Measurements from ENCODE around the gene CD59.
"Not testable (repeated sequence)": the region's sequence is repeated elsewhere in the genome, so short reads cannot be mapped to it uniquely, and the experiment has no call there.

The CD59 gene

DNA sequence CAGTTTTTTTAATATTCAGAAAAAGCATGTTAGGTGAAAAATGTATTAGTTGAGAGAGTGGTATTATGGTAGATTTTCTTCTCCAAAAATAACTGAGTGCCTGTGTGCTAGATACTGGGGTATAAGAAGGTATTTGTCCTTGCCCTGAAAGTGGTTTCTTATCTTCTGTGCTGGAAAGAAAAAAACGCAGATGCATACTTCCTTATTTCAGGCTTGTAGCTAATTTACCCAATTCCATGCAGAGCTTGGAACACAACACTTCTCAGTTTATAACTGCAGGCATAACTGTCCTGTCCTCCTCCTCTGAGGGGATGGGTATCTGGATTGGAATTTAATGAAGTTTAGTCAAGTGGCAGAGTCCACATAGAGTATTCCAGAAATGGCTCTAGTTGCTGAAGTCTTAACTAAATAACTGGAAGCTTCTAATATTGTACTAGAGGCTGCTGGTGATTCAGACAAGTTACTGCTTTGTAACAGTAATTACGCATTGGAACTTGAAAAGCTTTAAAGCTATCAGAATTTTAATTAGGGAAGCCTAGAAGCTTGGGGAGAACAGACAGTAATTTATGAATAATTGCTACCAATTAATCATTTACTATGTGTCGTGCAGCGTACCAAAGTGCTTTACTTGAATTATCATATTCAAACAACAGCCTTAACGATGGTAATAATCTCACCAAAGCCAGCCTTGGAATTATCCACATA, 22.9 kb downstream of the CD59 start:
- DNase-seq (ENCODE audit: low read depth in 2 of 2): no peak

DNA sequence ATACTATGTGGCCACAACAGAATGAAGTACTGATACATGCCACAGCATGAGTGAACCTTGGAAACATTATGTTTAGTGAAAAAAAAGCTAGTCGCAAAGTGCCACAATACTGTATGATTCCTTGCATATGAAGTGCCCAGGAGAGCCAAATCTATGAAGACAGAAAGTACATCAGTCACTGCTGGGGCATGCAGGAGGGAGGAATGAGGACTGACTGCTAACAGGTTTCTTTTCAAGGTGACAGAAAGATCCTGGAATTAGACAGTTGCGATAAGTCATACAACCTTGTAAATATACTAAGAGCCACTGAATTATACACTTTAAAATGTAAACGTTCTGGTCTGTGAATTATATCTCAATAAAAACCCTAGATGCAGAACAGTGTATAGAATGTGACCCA, 23.8 kb downstream of the CD59 start:
- no peak for DNase-seq (ENCODE audit: low read depth in 2 of 2)

DNA sequence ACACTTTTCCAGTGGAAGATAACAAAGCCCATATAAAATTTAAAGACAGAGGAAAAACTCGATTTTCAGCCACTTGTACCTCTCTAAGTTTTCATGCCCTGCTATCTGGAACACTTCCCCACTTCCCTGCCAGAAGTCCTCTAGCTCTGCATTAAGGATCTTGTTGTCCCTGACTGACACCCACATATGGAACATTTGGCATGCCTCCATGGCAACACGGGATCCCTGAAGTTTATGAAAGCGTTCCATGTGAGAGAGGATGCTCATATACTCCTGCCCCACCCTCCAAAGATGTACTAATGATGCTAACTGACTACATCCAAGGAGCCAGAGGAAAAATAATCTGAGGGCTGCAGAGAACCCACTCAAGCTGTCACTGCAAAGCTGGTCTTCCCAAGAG, 26.8 kb downstream of the CD59 start:
- DNase-seq (ENCODE audit: low read depth in 2 of 2): no peak

DNA sequence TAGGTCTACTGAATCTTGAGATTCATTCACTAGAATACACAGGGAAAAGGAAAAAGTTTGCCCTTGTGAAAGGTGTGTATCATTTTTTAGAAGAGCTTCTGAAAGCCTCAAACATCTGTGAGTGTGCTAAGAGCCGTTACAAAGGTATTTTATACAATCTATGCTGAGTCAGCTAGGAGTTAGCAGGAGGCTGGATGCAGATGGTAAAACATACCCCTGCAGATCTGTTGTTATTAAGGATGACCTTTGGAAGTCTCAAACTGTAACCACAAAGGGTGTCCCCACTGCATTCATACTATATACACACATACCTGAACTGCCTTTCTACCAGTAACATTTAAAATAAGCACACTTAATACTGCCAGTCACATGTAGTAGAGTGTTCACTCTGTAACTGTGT, 27.2 kb downstream of the CD59 start:
- DNase-seq (ENCODE audit: low read depth in 2 of 2): no peak

DNA sequence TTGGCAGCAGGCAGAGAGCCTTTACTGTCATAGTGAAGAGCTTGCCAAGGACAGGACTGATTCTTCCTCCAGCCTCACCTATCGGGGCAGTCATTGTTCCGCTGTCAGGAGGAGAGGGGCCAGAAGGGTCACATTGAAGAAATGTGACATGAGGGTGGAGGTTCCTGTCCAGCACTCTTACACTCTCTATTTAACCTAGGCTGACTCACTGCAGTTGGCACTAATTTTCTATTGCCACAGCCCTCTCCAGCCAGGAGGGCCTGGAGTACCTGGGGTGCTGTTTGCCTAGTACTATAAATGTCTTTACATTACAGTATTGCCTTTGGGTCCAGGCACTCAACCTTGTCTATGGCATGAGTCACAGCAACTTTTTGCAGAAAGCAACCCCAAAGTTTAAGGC, 28.4 kb downstream of the CD59 start:
- not testable (repeated sequence) for DNase-seq (ENCODE audit: low read depth in 2 of 2)

DNA sequence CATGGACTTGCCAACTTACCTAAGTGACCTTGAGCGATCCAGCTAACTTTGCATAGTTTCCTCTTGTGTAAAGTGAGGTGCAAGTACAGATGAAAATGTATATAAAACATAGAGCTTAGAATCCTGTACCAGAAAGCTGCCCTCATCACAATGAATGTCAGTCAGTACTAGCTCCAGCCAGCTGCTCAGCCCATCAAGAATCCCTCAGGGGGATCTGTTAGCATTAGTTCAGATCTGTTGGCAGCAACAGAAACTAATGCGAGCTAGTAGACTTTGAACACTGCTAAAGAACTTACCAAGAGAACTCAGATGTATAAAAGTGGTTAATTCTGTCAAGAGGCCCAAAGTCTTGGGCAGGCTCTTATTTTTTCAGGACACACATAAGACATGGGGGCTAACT, 29.3 kb downstream of the CD59 start:
- DNase-seq (ENCODE audit: low read depth in 2 of 2): no peak

DNA sequence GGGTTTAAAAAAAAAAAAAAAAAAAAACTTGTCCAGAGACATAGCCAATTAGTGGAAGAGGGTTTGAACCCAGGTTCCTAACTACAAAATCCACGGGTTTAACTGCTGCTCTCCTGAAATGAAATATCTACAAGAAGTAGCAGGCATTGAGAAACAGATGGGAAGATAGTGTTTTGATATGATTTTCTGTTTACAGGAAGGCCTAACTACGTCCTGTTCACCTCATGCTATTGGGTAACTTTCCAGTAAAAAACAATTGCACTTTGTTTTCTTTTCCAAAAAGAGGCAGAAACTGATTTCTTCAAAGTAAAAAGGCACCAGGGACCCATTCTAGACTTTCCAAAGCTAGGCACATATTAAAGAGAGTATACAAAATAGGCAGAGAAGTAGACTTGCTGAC, 29.7 kb downstream of the CD59 start:
- DNase-seq (ENCODE audit: low read depth in 2 of 2): no peak

DNA sequence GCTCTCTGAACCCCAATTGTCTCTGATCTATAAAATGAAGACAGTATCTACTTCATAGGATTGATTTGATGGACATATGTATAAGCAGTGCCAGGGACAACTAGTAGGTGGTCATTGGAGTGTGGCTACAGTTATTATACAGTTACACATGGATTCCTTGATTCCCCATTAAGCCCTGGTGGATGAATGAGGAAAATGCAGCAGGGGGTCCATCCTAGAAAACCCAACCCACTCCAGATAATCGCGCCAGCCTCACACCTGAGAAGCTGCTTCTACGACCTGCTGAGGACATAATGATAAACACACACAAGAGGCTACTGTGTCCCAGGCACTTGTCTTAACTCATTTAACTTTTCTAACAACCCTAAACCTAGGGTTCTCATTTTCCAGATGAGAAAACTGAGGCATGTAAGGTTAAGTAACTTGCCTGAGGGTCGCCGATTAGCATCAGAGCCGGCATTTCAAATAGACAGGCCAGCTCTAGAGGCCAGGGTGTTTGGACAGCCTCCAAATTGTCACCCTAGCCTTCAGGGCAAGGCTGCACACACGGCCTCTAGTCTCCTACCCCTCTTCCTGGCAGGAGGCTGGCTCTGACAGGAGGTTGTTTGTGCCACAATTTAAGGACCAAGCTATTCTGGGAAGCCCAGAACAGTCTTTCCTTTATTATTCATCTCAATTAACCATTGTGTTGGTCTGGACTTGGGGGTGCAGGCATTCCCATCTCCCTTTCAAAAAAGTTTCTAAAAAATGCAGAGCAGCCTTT, 31.8 kb downstream of the CD59 start:
- no peak for DNase-seq (ENCODE audit: low read depth in 2 of 2)

DNA sequence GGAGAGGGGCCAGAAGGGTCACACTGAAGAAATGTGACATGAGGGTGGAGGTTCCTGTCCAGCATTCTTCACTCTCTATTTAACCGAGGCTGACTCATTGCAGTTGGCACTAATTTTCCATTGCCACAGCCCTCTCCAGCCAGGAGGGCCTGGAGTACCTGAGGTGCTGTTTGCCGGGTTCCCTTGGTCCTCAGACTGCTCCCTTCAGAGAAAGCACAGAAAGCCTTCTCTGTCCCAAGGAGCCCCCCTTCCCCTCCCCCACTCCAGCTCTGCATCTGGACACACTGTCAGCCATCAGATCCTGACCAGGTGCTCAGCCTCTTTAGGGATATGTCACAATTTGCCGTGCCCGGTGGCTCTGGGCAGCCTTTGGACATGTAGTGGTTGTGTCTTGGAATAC, 32.4 kb downstream of the CD59 start:
- DNase-seq (ENCODE audit: low read depth in 2 of 2): no peak

DNA sequence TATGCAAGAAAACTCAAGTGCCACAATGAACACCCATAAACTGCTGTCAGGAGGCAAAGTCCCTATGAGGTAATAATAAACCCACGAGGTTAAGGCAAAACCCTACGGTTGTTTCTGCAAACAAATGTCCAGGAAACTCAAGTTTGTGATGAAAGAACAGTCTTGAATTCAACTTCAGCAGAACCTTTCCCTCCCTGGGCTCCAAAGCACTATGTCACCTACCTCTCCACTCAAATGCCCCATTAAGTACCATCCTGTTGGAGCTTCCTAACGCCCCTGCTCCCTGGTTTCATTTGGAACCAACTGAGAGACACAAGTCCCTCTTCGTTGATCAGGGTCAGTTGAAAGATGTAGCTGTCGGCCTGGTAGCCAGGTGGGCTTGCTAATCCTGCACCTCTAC, 33.0 kb downstream of the CD59 start:
- DNase-seq (ENCODE audit: low read depth in 2 of 2): no peak

DNA sequence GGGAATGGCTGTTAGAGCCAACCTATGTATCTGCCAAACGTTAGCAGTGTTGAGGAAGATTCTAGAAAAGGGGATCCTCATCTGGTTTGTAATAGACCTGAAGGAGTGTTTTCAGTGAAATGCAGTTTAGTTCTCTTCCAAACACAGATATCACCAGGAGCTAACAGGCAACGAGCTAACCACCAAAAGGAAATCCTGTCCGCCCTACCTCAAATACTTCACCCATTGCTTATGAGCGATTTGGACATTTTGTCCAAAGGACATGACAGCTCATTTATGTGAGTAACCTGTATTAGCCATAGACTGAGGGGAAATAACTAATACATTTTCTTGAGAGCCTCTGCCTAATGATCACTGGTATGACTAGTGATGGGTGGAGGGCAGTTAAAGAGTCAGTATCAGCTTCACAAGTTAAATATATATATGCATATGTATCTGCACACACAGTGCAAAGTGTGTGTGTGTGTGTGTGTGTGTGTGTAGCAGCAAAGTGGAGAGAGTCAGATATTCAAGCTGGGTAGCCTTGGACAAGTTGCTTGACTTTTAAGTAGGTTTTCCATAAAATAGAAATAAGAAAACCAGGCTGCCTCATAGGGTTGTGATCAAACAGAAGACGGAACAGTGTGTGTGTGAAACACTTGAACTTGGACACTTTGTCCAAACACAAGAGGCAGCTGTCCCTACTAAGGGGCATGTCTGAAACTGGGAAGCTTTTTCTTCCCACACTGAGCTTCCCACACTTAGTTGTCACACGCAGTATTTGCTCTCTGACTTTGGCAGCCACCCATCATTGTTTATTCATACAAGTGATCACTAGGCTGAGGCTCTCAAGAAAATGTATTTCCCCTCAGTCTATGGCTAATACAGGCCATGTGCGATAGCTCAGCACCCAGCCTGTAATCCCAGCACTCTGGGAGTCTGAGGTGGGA, 34.7 kb downstream of the CD59 start:
- no peak for DNase-seq (ENCODE audit: low read depth in 2 of 2)

DNA sequence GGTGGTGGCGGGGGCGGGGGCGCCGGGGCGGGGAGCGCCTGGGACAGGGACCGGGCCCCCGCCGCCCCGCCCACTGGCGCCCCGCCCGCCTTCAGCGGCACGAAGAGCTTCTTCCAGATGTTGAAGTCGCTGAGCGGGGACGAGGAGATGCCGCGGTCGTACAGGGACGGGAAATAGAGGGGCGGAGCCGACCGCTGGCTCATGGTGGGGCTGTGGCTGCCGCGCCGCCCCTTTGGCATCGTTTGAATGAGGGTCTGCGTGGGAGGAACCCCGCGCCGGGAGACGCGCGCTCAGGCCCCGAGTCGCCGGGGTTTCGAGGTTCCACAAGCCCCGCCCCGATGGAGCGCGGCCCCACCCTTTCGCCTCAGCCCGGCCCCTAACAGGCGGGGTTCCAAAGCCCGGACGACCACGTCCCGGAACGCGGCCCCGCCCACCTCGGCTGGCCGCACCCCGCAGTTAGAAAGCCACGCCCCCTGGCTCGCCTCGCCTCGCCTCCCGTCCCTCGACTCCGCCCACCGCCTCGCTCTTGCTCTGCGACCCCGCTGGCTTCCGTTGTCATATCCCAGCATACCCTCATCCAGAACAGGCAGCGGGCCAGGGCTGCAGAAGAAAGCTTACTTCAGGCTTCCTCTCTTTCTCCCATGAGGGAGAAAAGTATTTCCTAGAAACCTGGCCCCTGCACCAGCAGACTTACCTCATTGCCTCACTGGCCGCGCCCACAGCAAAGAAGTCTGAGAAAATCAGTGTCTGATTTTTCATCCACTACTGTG, 35.5 kb downstream of the CD59 start, which contains the start of gene C11orf91:
Gene C11orf91 (minus strand): TSS at position 325 of the 770 bp plus-strand sequence. CDS start 86 bp downstream, at position 239.
- DNase-seq (ENCODE audit: low read depth in 2 of 2): peak; percentile 90 to 95

DNA sequence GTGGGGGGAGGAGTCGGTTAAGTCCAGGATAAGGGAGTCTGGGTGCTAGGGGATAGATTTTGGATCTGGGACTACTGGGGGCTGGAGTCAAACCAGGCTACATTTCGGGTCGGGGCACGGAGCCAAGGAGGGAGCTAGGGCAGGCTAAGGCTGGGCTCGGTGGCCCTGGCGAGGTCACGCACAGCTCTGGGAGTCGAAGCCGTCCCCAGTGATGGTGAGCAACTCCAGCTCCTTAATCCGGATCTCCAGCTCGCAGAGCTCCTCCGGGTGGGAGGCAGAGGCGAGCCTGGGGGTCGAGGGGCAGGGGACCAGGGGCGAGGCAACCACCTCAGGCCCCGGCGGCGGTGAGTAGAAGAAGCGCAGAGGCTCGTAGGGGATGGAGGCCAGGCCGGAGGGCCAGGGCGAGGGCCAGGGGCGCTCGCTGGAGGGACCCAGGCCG, 36.1 kb downstream of the CD59 start:
- DNase-seq (ENCODE audit: low read depth in 2 of 2): no peak

DNA sequence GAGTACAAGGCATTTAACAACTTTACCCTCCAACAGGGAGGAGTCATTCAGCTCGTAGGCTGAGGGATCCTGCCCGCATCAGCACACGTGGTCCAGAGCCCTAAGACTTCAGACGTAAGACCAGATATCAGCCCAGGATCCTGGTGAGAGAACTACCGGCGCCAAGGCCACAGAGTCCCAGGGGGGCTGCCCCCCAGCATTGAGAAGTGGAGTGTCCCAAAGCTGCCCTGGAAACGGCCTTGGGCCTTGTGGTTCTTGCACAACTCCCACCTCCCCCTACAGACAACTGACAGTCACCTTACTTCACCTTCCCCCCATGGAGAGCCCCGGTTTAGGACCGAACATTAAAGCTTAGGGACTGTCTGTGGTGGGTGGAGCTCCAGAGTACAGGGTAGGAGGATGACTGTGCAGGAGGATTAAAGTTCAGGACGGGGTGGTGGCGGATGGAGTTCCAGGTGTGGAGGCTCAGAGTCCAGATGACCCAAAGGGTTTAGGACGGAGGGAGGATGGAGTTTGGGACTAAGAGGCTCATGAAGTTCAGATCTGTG, 36.6 kb downstream of the CD59 start:
- DNase-seq (ENCODE audit: low read depth in 2 of 2): no peak

DNA sequence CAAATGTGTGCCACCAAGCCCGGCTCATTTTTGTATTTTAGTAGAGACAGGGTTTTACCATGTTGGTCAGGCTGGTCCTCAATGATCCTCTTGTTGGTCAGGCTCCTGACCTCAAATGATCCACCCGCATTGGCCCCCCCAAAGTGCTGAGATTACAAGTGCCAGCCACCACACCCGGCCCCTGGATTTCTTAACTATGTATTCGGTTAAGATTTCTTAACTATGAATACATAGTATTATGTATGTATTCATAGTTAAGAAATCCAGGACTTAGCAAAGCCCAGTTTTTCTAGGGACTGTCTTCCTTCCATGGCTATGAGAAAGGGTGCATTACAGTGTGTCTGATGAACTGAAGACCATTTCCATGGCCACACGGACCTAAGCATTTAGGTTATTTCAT, 37.3 kb downstream of the CD59 start:
- no peak for DNase-seq (ENCODE audit: low read depth in 2 of 2)

DNA sequence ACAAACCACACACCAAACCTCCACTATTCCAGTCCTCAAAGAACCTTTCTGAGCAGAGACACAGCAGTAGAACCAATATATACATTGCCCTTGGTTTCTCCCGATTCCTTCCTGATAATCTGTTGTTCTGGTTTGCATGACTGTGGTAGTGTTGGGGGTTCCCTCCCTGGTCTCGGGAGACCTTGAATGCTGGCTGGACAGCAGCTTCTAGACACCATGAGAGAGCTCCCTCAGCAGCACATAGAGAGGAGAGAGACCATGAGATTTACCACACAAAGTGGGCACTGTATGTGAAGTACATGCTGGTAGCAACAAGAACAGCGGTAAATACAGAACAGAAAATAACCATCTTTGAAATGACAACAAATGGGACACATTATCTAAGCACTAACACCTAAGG, 38.2 kb downstream of the CD59 start:
- no peak for DNase-seq (ENCODE audit: low read depth in 2 of 2)

DNA sequence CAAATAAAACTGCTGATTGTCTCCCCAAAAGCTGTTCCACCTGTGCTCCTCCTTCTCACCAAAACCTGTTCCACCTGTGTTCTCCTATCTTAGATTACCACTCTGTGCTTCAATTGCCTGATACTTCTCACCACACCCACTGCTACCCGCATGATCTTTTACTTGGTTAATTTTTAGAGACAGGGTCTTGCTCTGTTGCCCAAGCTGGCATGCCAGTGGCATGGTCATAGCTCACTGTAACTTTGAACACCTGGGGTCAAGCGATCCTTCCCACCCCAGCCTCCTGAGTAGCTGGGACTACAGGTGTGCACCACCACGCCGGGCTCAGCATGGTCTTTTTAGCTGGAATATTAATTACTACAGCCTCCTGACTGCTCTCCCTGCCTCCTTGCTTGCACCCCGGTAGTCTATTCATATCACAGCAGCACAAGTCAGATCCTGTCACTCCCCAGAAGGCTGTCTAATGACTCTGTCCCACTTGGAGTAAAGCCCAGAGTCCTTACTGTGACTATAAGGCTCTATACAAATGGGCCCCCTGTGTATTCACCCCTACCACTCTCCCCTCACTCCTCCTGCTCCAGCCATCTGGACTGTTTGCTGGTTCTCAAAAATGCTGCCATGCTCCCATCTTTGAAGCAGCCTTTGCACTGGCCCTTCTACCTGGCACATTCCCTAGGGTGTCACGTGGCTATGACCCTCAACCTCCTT, 39.1 kb downstream of the CD59 start:
- DNase-seq (ENCODE audit: low read depth in 2 of 2): no peak

DNA sequence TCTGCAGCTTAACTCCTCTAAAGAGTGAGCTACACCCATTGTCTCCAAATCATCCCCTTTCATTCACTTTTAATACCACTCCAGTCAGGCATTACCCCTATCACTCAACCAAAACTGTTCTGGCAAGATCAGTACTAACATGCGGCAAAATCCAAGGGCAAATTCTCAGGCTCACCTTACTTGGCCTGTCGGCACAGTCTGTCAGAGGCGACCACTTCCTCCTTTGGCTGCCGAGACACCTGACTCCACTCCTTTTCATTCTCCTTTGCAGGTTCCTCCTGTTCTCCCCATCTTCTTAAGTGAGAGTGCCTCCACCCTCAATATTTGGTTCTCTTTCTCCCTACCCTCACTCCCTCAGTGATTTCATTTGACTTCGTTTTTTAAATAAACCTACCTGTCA, 39.8 kb downstream of the CD59 start:
- no peak for DNase-seq (ENCODE audit: low read depth in 2 of 2)

DNA sequence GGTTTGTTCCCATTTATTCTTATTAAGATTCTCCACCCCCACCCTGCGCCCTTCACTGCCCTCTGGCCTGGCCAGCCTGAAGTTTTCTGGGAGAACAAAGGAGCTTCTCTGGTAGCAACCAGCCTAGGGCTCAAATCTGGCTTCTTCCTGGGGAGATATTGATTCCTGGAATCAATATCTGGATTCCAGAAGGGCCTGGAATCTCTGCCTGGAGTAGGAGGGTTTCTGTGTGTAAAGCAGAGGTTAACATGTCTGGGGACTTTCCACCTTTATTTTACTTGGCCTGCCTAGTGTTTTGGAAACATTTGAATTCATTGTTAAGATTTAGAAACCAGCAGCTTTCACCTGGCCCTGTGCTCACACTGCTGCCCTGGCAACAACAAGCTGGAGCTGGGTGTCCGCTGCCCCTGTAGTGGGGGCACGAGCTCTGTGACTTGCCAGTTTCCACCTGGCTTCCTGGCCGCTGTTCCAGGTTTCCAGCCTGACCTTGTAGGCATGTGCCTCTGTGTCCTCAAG, 41.1 kb downstream of the CD59 start:
- DNase-seq (ENCODE audit: low read depth in 2 of 2): no peak

DNA sequence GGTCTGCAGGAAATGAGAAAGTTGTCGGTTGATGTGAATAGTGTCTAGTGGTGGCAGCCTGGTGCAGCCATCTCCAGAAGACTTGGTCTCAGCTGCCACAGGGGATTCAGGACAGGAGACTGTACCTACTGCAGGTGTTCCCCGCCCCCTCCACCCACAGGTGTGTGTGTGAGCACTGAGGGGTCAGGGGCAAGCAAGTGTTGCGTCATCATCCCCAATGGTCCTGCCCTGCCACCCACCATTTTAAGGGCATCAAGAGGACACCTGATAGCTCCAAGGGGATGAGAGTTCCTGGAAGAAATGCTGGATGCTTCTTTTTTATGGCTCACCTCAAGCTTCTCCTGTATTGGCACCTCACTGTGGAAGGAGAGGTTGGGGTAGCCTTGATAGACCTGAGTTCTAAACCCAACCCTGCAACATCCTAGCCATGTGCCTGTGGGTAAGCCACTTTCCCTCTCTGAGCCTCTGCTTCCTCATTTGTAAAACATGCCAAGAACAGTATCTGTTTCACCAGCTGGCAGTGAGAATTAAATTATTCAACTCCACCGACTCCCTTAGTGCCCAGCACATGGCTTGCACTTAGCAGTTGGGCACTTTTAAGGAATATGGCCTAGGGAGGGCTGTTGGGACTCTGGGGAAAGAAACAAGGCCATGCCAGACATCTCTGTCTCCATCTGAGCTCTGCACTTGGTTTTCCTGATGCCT, 41.7 kb downstream of the CD59 start:
- no peak for DNase-seq (ENCODE audit: low read depth in 2 of 2)

Data from stimulated activated CD8-positive, alpha-beta memory T cell treated with anti-CD3 and anti-CD28 coated beads, Interleukin-2, amount 100 ng/mL, for 48 hours (primary cell).